Activated CD8-positive, alpha-beta memory T cell treated with anti-CD3 and anti-CD28 coated beads, Interleukin-2, amount 50 U/mL, for 1 hour (primary cell): ENCODE data around the gene ERCC5.

Experiments
- DNase-seq: peaks from one replicate; pipeline ENCODE4 v3.0.0-alpha.2; 2020; ENCODE audit errors: extremely low read depth

Gene ERCC5

GRCh38 chr13:102917019-102917418, 71.2 kb downstream of the ERCC5 start:
- DNase-seq, result no peak

- DNase-seq, result no peak
Observed at GRCh38 chr13:102922184-102922583, 76.4 kb downstream of the ERCC5 start.
